HEK293 (cell line): Measurements from ENCODE around the gene CAP2.
A peak's percentile ranks its signal among the peaks of the same experiment; 100 is the strongest.

Source experiments
- EGR2 ChIP-seq: fragments of 450-650 bp; formaldehyde crosslinking; IDR thresholded peaks from 2 replicates; pipeline ENCODE4 v1.5.1; 2016; ENCODE audit warnings: low read depth, missing biosample characterization, missing genetic modification characterization
- FEZF1 ChIP-seq: fragments of 450-650 bp; formaldehyde crosslinking; IDR thresholded peaks from 2 replicates; pipeline ENCODE4 v1.5.1; 2016; ENCODE audit warnings: missing biosample characterization, missing genetic modification characterization
- MYNN ChIP-seq: fragments of 450-650 bp; formaldehyde crosslinking; IDR thresholded peaks from 2 replicates; pipeline ENCODE4 v1.5.1; 2016; ENCODE audit warnings: missing biosample characterization, missing genetic modification characterization, borderline replicate concordance
- YY1 ChIP-seq: fragments of 450-650 bp; formaldehyde crosslinking; IDR thresholded peaks from 2 replicates; pipeline ENCODE4 v1.5.1; 2018; ENCODE audit warnings: missing biosample characterization, missing genetic modification characterization
- ZBTB8A ChIP-seq: fragments of 450-650 bp; formaldehyde crosslinking; IDR thresholded peaks from 2 replicates; pipeline ENCODE4 v1.5.1; 2016; ENCODE audit warnings: missing biosample characterization, missing genetic modification characterization
- TF ChIP-seq, protein P1 (sequence below): fragments of 450-650 bp; formaldehyde crosslinking; IDR thresholded peaks from 2 replicates; pipeline ENCODE4 v1.5.1; 2017; ENCODE audit warnings: missing biosample characterization, missing genetic modification characterization
- TF ChIP-seq, protein P2 (sequence below): fragments of 450-650 bp; formaldehyde crosslinking; IDR thresholded peaks from 2 replicates; pipeline ENCODE4 v1.5.1; 2016; ENCODE audit warnings: missing biosample characterization, missing genetic modification characterization, borderline replicate concordance
- TF ChIP-seq, protein P3 (sequence below): fragments of 450-650 bp; formaldehyde crosslinking; IDR thresholded peaks from 2 replicates; pipeline ENCODE4 v1.5.1; 2016; ENCODE audit warnings: missing biosample characterization, missing genetic modification characterization
- TF ChIP-seq, protein P4 (sequence below): fragments of 450-650 bp; formaldehyde crosslinking; IDR thresholded peaks from 2 replicates; pipeline ENCODE4 v1.5.1; 2016; ENCODE audit warnings: missing biosample characterization, missing genetic modification characterization
- TF ChIP-seq, protein P5 (sequence below): fragments of 450-650 bp; formaldehyde crosslinking; IDR thresholded peaks from 2 replicates; pipeline ENCODE4 v1.5.1; 2016; ENCODE audit warnings: missing biosample characterization, missing genetic modification characterization, low read depth

CAP2 gene

DNA sequence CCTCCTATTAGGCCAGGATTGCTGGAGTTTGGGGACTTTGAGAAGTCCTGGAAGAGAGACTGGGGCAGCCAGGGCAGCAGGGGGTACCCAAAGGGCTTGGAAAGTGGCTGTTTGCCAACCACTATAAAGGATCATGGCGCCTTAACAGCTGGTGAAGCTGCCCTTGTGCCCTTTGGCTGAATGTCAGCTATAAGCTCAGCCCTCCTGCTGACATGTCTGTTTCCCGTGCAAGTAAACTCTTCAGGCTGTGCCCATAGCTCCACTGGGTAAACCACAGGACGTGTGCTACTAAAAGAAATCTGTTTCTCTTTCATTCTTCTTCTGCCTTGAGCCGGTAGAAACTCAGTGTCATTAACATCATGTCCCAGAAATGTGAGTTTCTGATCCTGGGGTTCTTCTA lies 97.3 kb downstream of the CAP2 start (continued):
- TF ChIP-seq, protein P1, sequence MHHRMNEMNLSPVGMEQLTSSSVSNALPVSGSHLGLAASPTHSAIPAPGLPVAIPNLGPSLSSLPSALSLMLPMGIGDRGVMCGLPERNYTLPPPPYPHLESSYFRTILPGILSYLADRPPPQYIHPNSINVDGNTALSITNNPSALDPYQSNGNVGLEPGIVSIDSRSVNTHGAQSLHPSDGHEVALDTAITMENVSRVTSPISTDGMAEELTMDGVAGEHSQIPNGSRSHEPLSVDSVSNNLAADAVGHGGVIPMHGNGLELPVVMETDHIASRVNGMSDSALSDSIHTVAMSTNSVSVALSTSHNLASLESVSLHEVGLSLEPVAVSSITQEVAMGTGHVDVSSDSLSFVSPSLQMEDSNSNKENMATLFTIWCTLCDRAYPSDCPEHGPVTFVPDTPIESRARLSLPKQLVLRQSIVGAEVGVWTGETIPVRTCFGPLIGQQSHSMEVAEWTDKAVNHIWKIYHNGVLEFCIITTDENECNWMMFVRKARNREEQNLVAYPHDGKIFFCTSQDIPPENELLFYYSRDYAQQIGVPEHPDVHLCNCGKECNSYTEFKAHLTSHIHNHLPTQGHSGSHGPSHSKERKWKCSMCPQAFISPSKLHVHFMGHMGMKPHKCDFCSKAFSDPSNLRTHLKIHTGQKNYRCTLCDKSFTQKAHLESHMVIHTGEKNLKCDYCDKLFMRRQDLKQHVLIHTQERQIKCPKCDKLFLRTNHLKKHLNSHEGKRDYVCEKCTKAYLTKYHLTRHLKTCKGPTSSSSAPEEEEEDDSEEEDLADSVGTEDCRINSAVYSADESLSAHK (tag by site-specific recombination), result peak; percentile 96
- peak; percentile 64 for TF ChIP-seq FEZF1 (tag by site-specific recombination)
- no peak for TF ChIP-seq EGR2 (tag by site-specific recombination)
- TF ChIP-seq, protein P2, sequence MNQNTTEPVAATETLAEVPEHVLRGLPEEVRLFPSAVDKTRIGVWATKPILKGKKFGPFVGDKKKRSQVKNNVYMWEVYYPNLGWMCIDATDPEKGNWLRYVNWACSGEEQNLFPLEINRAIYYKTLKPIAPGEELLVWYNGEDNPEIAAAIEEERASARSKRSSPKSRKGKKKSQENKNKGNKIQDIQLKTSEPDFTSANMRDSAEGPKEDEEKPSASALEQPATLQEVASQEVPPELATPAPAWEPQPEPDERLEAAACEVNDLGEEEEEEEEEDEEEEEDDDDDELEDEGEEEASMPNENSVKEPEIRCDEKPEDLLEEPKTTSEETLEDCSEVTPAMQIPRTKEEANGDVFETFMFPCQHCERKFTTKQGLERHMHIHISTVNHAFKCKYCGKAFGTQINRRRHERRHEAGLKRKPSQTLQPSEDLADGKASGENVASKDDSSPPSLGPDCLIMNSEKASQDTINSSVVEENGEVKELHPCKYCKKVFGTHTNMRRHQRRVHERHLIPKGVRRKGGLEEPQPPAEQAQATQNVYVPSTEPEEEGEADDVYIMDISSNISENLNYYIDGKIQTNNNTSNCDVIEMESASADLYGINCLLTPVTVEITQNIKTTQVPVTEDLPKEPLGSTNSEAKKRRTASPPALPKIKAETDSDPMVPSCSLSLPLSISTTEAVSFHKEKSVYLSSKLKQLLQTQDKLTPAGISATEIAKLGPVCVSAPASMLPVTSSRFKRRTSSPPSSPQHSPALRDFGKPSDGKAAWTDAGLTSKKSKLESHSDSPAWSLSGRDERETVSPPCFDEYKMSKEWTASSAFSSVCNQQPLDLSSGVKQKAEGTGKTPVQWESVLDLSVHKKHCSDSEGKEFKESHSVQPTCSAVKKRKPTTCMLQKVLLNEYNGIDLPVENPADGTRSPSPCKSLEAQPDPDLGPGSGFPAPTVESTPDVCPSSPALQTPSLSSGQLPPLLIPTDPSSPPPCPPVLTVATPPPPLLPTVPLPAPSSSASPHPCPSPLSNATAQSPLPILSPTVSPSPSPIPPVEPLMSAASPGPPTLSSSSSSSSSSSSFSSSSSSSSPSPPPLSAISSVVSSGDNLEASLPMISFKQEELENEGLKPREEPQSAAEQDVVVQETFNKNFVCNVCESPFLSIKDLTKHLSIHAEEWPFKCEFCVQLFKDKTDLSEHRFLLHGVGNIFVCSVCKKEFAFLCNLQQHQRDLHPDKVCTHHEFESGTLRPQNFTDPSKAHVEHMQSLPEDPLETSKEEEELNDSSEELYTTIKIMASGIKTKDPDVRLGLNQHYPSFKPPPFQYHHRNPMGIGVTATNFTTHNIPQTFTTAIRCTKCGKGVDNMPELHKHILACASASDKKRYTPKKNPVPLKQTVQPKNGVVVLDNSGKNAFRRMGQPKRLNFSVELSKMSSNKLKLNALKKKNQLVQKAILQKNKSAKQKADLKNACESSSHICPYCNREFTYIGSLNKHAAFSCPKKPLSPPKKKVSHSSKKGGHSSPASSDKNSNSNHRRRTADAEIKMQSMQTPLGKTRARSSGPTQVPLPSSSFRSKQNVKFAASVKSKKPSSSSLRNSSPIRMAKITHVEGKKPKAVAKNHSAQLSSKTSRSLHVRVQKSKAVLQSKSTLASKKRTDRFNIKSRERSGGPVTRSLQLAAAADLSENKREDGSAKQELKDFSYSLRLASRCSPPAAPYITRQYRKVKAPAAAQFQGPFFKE (tag by site-specific recombination), result no peak
- TF ChIP-seq, protein P3, sequence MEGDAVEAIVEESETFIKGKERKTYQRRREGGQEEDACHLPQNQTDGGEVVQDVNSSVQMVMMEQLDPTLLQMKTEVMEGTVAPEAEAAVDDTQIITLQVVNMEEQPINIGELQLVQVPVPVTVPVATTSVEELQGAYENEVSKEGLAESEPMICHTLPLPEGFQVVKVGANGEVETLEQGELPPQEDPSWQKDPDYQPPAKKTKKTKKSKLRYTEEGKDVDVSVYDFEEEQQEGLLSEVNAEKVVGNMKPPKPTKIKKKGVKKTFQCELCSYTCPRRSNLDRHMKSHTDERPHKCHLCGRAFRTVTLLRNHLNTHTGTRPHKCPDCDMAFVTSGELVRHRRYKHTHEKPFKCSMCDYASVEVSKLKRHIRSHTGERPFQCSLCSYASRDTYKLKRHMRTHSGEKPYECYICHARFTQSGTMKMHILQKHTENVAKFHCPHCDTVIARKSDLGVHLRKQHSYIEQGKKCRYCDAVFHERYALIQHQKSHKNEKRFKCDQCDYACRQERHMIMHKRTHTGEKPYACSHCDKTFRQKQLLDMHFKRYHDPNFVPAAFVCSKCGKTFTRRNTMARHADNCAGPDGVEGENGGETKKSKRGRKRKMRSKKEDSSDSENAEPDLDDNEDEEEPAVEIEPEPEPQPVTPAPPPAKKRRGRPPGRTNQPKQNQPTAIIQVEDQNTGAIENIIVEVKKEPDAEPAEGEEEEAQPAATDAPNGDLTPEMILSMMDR (tag by site-specific recombination), result no peak
- TF ChIP-seq, protein P4, sequence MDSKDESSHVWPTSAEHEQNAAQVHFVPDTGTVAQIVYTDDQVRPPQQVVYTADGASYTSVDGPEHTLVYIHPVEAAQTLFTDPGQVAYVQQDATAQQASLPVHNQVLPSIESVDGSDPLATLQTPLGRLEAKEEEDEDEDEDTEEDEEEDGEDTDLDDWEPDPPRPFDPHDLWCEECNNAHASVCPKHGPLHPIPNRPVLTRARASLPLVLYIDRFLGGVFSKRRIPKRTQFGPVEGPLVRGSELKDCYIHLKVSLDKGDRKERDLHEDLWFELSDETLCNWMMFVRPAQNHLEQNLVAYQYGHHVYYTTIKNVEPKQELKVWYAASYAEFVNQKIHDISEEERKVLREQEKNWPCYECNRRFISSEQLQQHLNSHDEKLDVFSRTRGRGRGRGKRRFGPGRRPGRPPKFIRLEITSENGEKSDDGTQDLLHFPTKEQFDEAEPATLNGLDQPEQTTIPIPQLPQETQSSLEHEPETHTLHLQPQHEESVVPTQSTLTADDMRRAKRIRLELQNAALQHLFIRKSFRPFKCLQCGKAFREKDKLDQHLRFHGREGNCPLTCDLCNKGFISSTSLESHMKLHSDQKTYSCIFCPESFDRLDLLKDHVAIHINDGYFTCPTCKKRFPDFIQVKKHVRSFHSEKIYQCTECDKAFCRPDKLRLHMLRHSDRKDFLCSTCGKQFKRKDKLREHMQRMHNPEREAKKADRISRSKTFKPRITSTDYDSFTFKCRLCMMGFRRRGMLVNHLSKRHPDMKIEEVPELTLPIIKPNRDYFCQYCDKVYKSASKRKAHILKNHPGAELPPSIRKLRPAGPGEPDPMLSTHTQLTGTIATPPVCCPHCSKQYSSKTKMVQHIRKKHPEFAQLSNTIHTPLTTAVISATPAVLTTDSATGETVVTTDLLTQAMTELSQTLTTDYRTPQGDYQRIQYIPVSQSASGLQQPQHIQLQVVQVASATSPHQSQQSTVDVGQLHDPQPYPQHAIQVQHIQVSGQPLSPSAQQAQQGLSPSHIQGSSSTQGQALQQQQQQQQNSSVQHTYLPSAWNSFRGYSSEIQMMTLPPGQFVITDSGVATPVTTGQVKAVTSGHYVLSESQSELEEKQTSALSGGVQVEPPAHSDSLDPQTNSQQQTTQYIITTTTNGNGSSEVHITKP, result no peak
- peak; percentile 76 for TF ChIP-seq ZBTB8A
- peak; percentile 61; the same call in 1 of the 2 replicates for TF ChIP-seq YY1 (tag by site-specific recombination)
- TF ChIP-seq, protein P5, sequence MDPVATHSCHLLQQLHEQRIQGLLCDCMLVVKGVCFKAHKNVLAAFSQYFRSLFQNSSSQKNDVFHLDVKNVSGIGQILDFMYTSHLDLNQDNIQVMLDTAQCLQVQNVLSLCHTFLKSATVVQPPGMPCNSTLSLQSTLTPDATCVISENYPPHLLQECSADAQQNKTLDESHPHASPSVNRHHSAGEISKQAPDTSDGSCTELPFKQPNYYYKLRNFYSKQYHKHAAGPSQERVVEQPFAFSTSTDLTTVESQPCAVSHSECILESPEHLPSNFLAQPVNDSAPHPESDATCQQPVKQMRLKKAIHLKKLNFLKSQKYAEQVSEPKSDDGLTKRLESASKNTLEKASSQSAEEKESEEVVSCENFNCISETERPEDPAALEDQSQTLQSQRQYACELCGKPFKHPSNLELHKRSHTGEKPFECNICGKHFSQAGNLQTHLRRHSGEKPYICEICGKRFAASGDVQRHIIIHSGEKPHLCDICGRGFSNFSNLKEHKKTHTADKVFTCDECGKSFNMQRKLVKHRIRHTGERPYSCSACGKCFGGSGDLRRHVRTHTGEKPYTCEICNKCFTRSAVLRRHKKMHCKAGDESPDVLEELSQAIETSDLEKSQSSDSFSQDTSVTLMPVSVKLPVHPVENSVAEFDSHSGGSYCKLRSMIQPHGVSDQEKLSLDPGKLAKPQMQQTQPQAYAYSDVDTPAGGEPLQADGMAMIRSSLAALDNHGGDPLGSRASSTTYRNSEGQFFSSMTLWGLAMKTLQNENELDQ (tag by site-specific recombination), result no peak
- TF ChIP-seq MYNN (tag by site-specific recombination), result no peak
- TF ChIP-seq, all 188 proteins: peak for 13
